Naive thymus-derived CD4-positive, alpha-beta T cell (primary cell): ENCODE results near the gene COL5A1. TPM values are rescaled to one million over a fixed set of nuclear protein-coding genes. Genes with fewer than 3 reads are reported as not detected.

Source experiments
- ATAC-seq: fragments of 150-1000 bp; cut with Tn5 transposase; 2 replicates; pipeline ENCODE4 v1.10.0; 2021; ENCODE audit warnings: mild to moderate bottlenecking, moderate library complexity
- CTCF ChIA-PET: fragments of 350-600 bp; sonication (Branson Sonifier 250); formaldehyde crosslinking; loops from one replicate; lab custom pipeline; 2021; ENCODE audit warnings: antibody characterized with exemption; lab: Charles Lee
- POLR2A ChIA-PET: fragments of 350-600 bp; sonication (Branson Sonifier 250); formaldehyde crosslinking; loops from one replicate; lab custom pipeline; 2021; ENCODE audit warnings: antibody characterized with exemption, inconsistent platforms; lab: Charles Lee
- DNase-seq, 9 donors: peaks; one replicate each; pipeline versions ENCODE4 v3.0.0 to v3.0.0-alpha.2; 2020 to 2022; ENCODE audit warnings: mixed read lengths in 1 of 9
- H3K27ac ChIP-seq: one replicate; pipeline ENCODE4 v1.7.0; 2013; ENCODE audit warnings: mild to moderate bottlenecking, low read depth, low read length, moderate library complexity
- H3K27me3 ChIP-seq, 2 donors: one replicate each; pipeline ENCODE4 v1.7.0; 2013; ENCODE audit warnings: low read length in 2 of 2, mild to moderate bottlenecking in 2 of 2, moderate library complexity in 2 of 2; ENCODE audit not compliant: control insufficient read depth in 2 of 2, insufficient read depth in 2 of 2
- H3K36me3 ChIP-seq, 3 experiments: 1 replicate in 2 of 3; 2 replicates in 1 of 3; pipeline ENCODE4 v1.7.0; 2013; ENCODE audit warnings: low read length in 3 of 3, mild to moderate bottlenecking in 3 of 3, moderate library complexity in 1 of 3; ENCODE audit not compliant: insufficient read depth in 3 of 3, control insufficient read depth in 2 of 3
- H3K4me1 ChIP-seq, 2 donors: one replicate each; pipeline ENCODE4 v1.7.0; 2013; ENCODE audit warnings: low read length in 2 of 2, mild to moderate bottlenecking in 2 of 2, moderate library complexity in 1 of 2; ENCODE audit not compliant: control insufficient read depth in 2 of 2, insufficient read depth in 2 of 2
- H3K4me3 ChIP-seq: 2 replicates; pipeline ENCODE4 v1.7.0; 2013; ENCODE audit warnings: mild to moderate bottlenecking, low read length
- H3K9me3 ChIP-seq, 3 experiments: 1 replicate in 2 of 3; 2 replicates in 1 of 3; pipeline ENCODE4 v1.7.0; 2013; ENCODE audit warnings: low read length in 3 of 3; ENCODE audit not compliant: control insufficient read depth in 2 of 3
- H3K27ac Mint-ChIP-seq, 9 donors: one replicate each; pipeline ENCODE4 v1.8.0; 2020 to 2022; ENCODE audit warnings: mixed read lengths in 9 of 9, mild to moderate bottlenecking in 8 of 9, moderate library complexity in 5 of 9, inconsistent platforms in 2 of 9
- H3K27me3 Mint-ChIP-seq, 5 donors: one replicate each; pipeline ENCODE4 v1.8.0; 2021 to 2022; ENCODE audit warnings: mixed read lengths in 5 of 5, mild to moderate bottlenecking in 1 of 5
- H3K36me3 Mint-ChIP-seq, 5 donors: one replicate each; pipeline ENCODE4 v1.8.0; 2020 to 2022; ENCODE audit warnings: mixed read lengths in 5 of 5, mild to moderate bottlenecking in 3 of 5, inconsistent platforms in 1 of 5
- H3K4me1 Mint-ChIP-seq, 7 donors: one replicate each; pipeline ENCODE4 v1.8.0; 2020 to 2022; ENCODE audit warnings: mixed read lengths in 7 of 7, mild to moderate bottlenecking in 3 of 7, inconsistent platforms in 1 of 7
- H3K4me3 Mint-ChIP-seq, 10 donors: one replicate each; pipeline ENCODE4 v1.8.0; 2020 to 2022; ENCODE audit warnings: mild to moderate bottlenecking in 10 of 10, mixed read lengths in 10 of 10, moderate library complexity in 6 of 10, inconsistent platforms in 2 of 10
- H3K9me3 Mint-ChIP-seq, 11 donors: one replicate each; pipeline ENCODE4 v1.8.0; 2020 to 2022; ENCODE audit warnings: mixed read lengths in 11 of 11, mild to moderate bottlenecking in 4 of 11, inconsistent platforms in 1 of 11, moderate library complexity in 1 of 11
- intact Hi-C, 2 donors: fragments of 100-400 bp; cut with micrococcal nuclease; formaldehyde crosslinking; loops; one replicate each; pipeline ENCODE4 v1.15.1; 2023
- polyA plus RNA-seq, 2 donors: library from polyadenylated mRNA; unstranded; fragments of 300-500 nt; fragmentation: Illumina TruSeq; gene quantifications; one replicate each; pipeline ENCODE4 v1.2.3, GENCODE V29; 2021
- total RNA-seq, 6 experiments: library from RNA in 5 of 6; stranded (reverse) in 5 of 6; gene quantifications; 1 replicate in 5 of 6; 2 replicates in 1 of 6; pipeline ENCODE4 v1.2.3 and lab custom pipeline; 2021 to 2026

Gene COL5A1
- total and polyA plus RNA-seq, 7 experiments from 2014 or later, result 0.16 to 0.56 (median 0.24) TPM; not detected in 2

DNA sequence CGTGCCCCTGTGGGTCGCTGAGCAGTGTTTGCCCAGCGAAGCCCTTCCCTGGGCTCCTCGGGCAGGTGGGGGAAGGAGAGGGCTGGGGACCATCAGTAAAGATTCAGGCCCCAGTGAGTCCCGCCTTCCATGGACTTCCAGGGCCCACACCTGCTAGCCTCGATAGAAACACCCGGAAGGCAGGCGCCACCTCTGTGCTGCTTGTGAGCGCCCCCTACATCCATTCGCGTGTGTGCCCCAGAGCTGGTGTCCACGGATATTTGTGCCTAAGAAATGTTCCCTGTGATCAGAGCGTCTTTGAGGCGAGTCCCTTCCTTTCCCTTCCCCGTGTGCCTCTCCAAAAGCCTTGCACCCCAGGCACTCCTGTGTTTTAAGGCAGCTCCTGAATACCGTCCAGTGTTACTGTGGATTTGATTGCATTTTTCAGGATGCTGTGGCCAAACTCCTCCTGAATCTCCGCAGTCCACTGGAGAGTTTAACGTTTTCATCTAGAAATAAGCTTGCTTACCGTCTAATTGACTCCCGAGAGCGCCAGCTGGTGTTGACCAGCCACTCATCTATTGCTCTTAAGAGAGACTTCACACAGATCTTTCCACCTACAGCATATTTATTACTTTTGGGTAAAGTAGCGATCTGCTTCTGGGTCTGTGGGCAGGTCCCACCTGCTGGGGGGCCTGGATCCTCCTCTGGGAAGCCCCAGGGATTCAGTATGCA lies 101.4 kb downstream of the COL5A1 start:
- Mint-ChIP-seq H3K27ac (no peak overlapping the region), H3K27me3 (peaks cover 0 to 7% (median 6%) of the 10 kb centered on the region in 5 donors), H3K4me1 (peaks cover 0 to 5% (median 0%) of the 10 kb centered on the region in 7 donors), H3K36me3 (no peaks in the 10 kb centered on the region), H3K9me3 (peaks cover 0 to 10% (median 0%) of the 10 kb centered on the region in 11 donors), H3K4me3 (no peak overlapping the region)
- Histone ChIP-seq H3K36me3 (no peaks in the 10 kb centered on the region), H3K27me3 (no peaks in the 10 kb centered on the region), H3K4me3 (no peak overlapping the region), H3K9me3 (no peaks in the 10 kb centered on the region), H3K27ac (no peak overlapping the region), H3K4me1 (no peaks in the 10 kb centered on the region)
- intact Hi-C loops, result no loop called here
- POLR2A ChIA-PET, result no interaction called here
- no peak for DNase-seq
- CTCF ChIA-PET, result interaction anchor here (0.7 kb wide), 1 partner anchor 294 kb away, joined by 3 read pairs; no protein-coding TSS in a partner anchor
- ATAC-seq, result no peak

DNA sequence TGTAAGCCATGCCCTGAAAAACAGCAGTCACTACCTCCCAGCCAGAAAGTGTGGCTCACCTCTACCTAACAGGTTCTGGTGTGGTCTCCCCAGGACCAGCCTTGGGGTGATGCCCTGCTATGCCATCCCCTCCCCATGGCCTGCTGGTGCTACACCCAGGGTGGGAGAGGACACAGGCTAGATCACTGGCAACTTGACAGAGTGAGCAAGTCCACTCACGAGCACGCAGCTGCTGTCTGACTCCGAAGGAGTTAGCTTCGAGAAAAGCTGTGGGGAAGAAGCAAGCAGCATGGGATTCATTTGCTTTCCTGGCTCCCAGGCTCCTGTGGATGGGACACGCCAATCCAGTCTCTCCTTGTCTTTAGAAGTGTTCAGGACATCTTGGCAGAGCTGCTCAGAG lies 102.2 kb downstream of the COL5A1 start:
- no peaks in the 10 kb centered on the region for H3K27me3 ChIP-seq
- POLR2A ChIA-PET, result no interaction called here
- H3K27ac Mint-ChIP-seq, result no peak overlapping the region
- H3K4me3 ChIP-seq, result no peak overlapping the region
- peaks cover 0 to 17% (median 0%) of the 10 kb centered on the region in 11 donors for H3K9me3 Mint-ChIP-seq
- H3K36me3 ChIP-seq, result no peaks in the 10 kb centered on the region
- H3K9me3 ChIP-seq, result no peaks in the 10 kb centered on the region
- intact Hi-C loops, result no loop called here
- no peak overlapping the region for H3K4me3 Mint-ChIP-seq
- ATAC-seq (no peak), DNase-seq (no peak)
- H3K36me3 Mint-ChIP-seq, result no peaks in the 10 kb centered on the region
- H3K27me3 Mint-ChIP-seq, result peaks cover 0 to 7% (median 6%) of the 10 kb centered on the region in 5 donors
- no peaks in the 10 kb centered on the region for H3K4me1 ChIP-seq
- peaks cover 0 to 5% (median 0%) of the 10 kb centered on the region in 7 donors for H3K4me1 Mint-ChIP-seq
- H3K27ac ChIP-seq, result no peak overlapping the region
- CTCF ChIA-PET, result no interaction called here

DNA sequence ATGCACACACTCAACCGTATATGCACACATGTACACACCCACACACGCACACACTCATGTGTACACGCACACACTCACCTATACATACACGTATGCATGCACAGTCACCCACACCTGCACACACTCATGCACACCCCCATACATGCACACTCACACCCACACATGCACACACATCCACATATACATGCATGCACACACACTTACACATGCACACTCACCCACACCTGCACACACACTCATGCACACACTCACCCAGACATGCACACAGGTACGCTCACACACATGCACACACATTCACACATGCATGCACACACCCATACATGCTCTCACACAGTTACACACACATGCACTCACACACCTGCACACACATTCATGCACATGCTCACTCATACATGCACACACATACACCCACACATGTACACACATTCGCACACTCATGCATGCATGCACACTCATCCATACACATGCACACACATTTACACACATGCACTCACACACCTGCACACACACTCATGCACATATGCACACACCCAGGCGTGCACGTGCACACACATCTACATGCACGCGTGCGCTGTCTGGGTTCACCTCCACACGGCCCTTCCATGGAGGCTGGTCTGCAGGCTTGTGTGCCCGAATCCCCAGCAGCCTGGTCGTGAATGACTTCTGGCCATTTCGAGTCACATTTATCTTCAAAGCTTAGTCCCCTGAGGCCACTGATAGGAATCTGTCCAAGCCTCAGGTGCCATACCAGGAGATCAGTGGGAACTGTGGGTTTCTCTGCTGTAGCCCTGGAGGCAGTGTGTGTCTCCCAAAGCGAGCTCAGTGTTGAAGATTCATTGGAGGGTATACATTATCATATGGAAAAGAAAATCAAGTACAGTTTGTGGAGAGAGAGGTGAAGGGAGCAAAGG lies 103.0 kb downstream of the COL5A1 start:
- H3K27me3 ChIP-seq, result no peaks in the 10 kb centered on the region
- intact Hi-C loops, result no loop called here
- ChIA-PET POLR2A (no interaction called here), CTCF (no interaction called here)
- H3K9me3 ChIP-seq, result no peaks in the 10 kb centered on the region
- Mint-ChIP-seq H3K4me3 (no peak overlapping the region), H3K27ac (no peak overlapping the region), H3K27me3 (peaks cover 0 to 2% (median 0%) of the 10 kb centered on the region in 5 donors), H3K9me3 (peaks cover 0 to 17% (median 0%) of the 10 kb centered on the region in 11 donors), H3K4me1 (no peaks in the 10 kb centered on the region), H3K36me3 (no peaks in the 10 kb centered on the region)
- ATAC-seq (no peak), DNase-seq (no peak)
- H3K4me1 ChIP-seq, result no peaks in the 10 kb centered on the region
- H3K4me3 ChIP-seq, result no peak overlapping the region
- H3K36me3 ChIP-seq, result no peaks in the 10 kb centered on the region
- H3K27ac ChIP-seq, result no peak overlapping the region

GRCh38 chr9:134747951-134748489 lies 106.4 kb downstream of the COL5A1 start:
- intact Hi-C loops, result no loop called here
- Mint-ChIP-seq H3K4me1 (no peaks in the 10 kb centered on the region), H3K27ac (no peak overlapping the region), H3K9me3 (peaks cover 0 to 17% (median 0%) of the 10 kb centered on the region in 11 donors), H3K27me3 (no peaks in the 10 kb centered on the region), H3K36me3 (no peaks in the 10 kb centered on the region), H3K4me3 (no peak overlapping the region)
- no peaks in the 10 kb centered on the region for H3K36me3 ChIP-seq
- ChIA-PET POLR2A (no interaction called here), CTCF (no interaction called here)
- no peaks in the 10 kb centered on the region for H3K9me3 ChIP-seq
- no peak overlapping the region for H3K4me3 ChIP-seq
- H3K4me1 ChIP-seq, result no peaks in the 10 kb centered on the region
- no peak for DNase-seq
- no peak overlapping the region for H3K27ac ChIP-seq
- H3K27me3 ChIP-seq, result no peaks in the 10 kb centered on the region
- ATAC-seq, result no peak

DNA sequence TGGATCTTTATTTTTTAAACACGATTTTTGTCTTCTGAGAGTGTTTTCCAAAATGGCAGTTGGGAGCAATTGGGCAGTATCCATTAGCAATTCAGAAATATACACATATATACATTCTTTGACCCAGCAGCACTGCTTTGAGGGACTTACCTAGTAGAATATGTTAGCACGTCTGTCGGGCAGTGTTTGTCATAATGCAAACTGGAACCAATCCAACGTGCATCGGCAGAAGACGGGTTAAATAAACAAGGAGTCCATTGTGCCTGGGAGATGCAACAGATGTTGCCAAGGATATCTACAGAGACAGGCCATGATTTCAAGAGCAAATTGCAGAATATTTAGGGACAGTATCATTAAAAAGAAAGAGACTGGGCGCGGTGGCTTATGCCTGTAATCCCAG lies 107.0 kb downstream of the COL5A1 start:
- Histone ChIP-seq H3K27me3 (no peaks in the 10 kb centered on the region), H3K4me1 (no peaks in the 10 kb centered on the region), H3K36me3 (no peaks in the 10 kb centered on the region), H3K9me3 (no peaks in the 10 kb centered on the region), H3K27ac (no peak overlapping the region), H3K4me3 (no peak overlapping the region)
- intact Hi-C loops, result no loop called here
- Mint-ChIP-seq H3K36me3 (no peaks in the 10 kb centered on the region), H3K9me3 (peaks cover 0 to 17% (median 0%) of the 10 kb centered on the region in 11 donors), H3K27me3 (no peaks in the 10 kb centered on the region), H3K4me3 (no peak overlapping the region), H3K4me1 (no peaks in the 10 kb centered on the region), H3K27ac (no peak overlapping the region)
- POLR2A ChIA-PET, result no interaction called here
- CTCF ChIA-PET, result no interaction called here
- ATAC-seq, result no peak
- no peak for DNase-seq

- H3K27me3 Mint-ChIP-seq, result no peaks in the 10 kb centered on the region
- CTCF ChIA-PET, result no interaction called here
- Histone ChIP-seq H3K36me3 (no peaks in the 10 kb centered on the region), H3K27ac (no peak overlapping the region), H3K9me3 (no peaks in the 10 kb centered on the region), H3K4me3 (no peak overlapping the region), H3K27me3 (no peaks in the 10 kb centered on the region), H3K4me1 (no peaks in the 10 kb centered on the region)
- DNase-seq (no peak), ATAC-seq (no peak)
- peaks cover 0 to 15% (median 0%) of the 10 kb centered on the region in 11 donors for H3K9me3 Mint-ChIP-seq
- POLR2A ChIA-PET, result no interaction called here
- no peak overlapping the region for H3K4me3 Mint-ChIP-seq
- intact Hi-C loops, result no loop called here
- H3K27ac Mint-ChIP-seq, result no peak overlapping the region
- no peaks in the 10 kb centered on the region for H3K36me3 Mint-ChIP-seq
- H3K4me1 Mint-ChIP-seq, result no peaks in the 10 kb centered on the region
Observed at GRCh38 chr9:134750450-134751155, 109.0 kb downstream of the COL5A1 start.
